ENCODE measurements around the gene MCL1.

Gene MCL1

DNA sequence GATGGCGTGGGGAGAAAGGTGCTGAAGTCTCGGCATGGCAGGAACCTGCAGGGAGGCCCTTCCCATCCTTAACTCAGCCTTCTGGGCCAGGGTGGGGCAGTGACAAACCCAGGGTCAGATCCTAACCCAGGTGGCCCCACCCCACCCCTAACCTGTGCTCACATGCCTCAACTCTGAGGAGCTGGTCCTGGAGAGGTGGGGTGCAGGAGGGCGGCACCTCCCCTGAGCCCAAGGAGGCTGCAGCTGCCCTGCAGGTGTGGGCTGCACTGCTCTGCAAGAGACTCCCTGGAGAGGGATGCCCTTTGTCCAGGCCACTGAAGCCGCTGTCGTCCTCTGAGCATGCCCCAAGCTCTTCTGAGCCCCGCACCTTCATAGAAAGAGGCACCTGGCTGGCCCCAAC is 45.4 kb downstream of the MCL1 start:
- Mint-ChIP-seq H3K27ac (no peak overlapping the region), H3K27me3 (ENCODE audit: low read depth) (peaks cover under 1% of the 10 kb centered on the region), H3K36me3 (ENCODE audit: low read depth) (no peaks in the 10 kb centered on the region), H3K9me3 (no peaks in the 10 kb centered on the region), H3K4me3 (no peak overlapping the region), H3K4me1 (ENCODE audit: low read depth) (peaks cover 4% of the 10 kb centered on the region)

GRCh38 chr1:150532860-150533259 is 46.5 kb downstream of the MCL1 start:
- H3K27me3 Mint-ChIP-seq (ENCODE audit: low read depth), result no peaks in the 10 kb centered on the region
- H3K36me3 Mint-ChIP-seq (ENCODE audit: low read depth), result no peaks in the 10 kb centered on the region
- no peak overlapping the region for H3K4me3 Mint-ChIP-seq
- H3K27ac Mint-ChIP-seq, result no peak overlapping the region
- H3K4me1 Mint-ChIP-seq (ENCODE audit: low read depth), result peaks cover 4% of the 10 kb centered on the region
- H3K9me3 Mint-ChIP-seq, result no peaks in the 10 kb centered on the region

DNA sequence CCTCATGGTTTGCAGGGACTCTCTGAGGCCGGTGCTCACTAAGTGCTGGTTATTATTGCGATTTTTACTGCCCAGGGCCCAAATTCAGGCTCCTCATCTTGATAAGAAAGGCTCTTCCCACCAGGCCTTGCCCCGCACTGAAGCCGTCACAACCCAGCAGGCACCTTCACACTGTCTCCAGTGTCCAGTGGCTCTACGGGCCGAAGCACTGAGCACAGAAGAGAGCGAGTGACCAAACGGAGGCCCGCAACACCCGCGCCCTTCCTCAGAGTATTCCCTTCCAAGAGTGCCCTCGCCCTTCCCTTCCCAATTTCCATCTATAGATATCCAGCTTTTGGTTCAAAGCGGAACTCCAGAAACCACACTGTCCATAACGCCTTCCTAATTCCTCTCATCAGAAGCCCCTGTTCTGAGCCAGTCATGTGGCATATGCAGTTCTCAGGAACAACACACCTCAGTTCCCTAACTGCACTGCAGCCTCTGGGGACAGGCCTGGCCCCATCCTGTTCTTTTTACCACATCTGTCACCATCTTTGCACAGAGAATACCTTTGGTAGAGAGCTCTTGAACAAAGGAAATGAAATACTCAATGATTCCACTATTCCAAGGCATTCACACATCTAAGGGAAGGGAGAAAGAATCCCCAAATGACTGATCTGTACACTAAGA is 48.8 kb downstream of the MCL1 start:
- Mint-ChIP-seq H3K4me1 (ENCODE audit: low read depth) (peaks cover 4% of the 10 kb centered on the region), H3K36me3 (ENCODE audit: low read depth) (no peaks in the 10 kb centered on the region), H3K27me3 (ENCODE audit: low read depth) (no peaks in the 10 kb centered on the region), H3K27ac (no peak overlapping the region), H3K9me3 (no peaks in the 10 kb centered on the region), H3K4me3 (no peak overlapping the region)

GRCh38 chr1:150529017-150529416 is 50.4 kb downstream of the MCL1 start:
- no peaks in the 10 kb centered on the region for H3K9me3 Mint-ChIP-seq
- peaks cover 4% of the 10 kb centered on the region for H3K4me1 Mint-ChIP-seq (ENCODE audit: low read depth)
- no peaks in the 10 kb centered on the region for H3K27me3 Mint-ChIP-seq (ENCODE audit: low read depth)
- no peaks in the 10 kb centered on the region for H3K36me3 Mint-ChIP-seq (ENCODE audit: low read depth)
- H3K27ac Mint-ChIP-seq, result no peak overlapping the region
- no peak overlapping the region for H3K4me3 Mint-ChIP-seq

GRCh38 chr1:150528196-150528595 is 51.2 kb downstream of the MCL1 start:
- H3K4me3 Mint-ChIP-seq, result no peak overlapping the region
- no peak overlapping the region for H3K27ac Mint-ChIP-seq
- H3K9me3 Mint-ChIP-seq, result no peaks in the 10 kb centered on the region
- no peaks in the 10 kb centered on the region for H3K36me3 Mint-ChIP-seq (ENCODE audit: low read depth)
- peaks cover 4% of the 10 kb centered on the region for H3K4me1 Mint-ChIP-seq (ENCODE audit: low read depth)
- H3K27me3 Mint-ChIP-seq (ENCODE audit: low read depth), result peaks cover 3% of the 10 kb centered on the region

DNA sequence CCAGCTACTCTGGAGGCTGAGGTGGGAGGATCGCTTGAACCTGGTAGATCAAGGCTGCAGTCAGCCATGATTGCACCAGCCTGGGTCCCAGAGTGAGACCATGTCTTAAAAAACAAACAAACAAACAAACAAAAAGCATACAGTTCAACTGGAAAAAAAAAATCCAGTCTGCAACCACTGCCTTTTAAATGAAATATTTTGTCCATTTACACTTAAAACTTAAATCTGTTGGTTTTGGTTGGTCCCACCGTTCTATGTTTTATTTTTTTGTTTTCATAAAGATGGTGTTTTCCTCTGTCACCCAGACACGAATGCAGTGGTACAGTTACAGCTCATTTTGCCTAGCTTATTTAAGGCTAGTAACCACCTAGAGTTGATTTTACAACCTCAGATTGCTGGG is 54.1 kb downstream of the MCL1 start:
- Mint-ChIP-seq H3K27me3 (ENCODE audit: low read depth) (peaks cover 3% of the 10 kb centered on the region), H3K27ac (no peak overlapping the region), H3K36me3 (ENCODE audit: low read depth) (no peaks in the 10 kb centered on the region), H3K4me3 (no peak overlapping the region), H3K4me1 (ENCODE audit: low read depth) (peaks cover 4% of the 10 kb centered on the region), H3K9me3 (no peaks in the 10 kb centered on the region)
